Lung (tissue), 12 donors: ENCODE results near the gene MLLT1. TPM values are rescaled to one million over a fixed set of nuclear protein-coding genes. Genes with fewer than 3 reads are reported as not detected.
"Not testable (repeated sequence)": the region's sequence is repeated elsewhere in the genome, so short reads cannot be mapped to it uniquely, and the experiment has no call there.

Source experiments
- ATAC-seq: fragments of 200-7000 bp; cut with Tn5 transposase; one replicate; pipeline ENCODE4 v1.9.1; 2020; ENCODE audit warnings: moderate number of reproducible peaks; ENCODE audit not compliant: insufficient read depth, low FRiP score
- DNase-seq, 3 donors: peaks; one replicate each; pipeline ENCODE4 v3.0.0-alpha.2; 2013 to 2017
- H3K27ac ChIP-seq, 2 donors: one replicate each; pipeline ENCODE4 v1.5.1; 2013; ENCODE audit warnings: mild to moderate bottlenecking in 2 of 2, moderate library complexity in 2 of 2, control low read depth in 1 of 2, inconsistent platforms in 1 of 2, low read depth in 1 of 2, low read length in 1 of 2
- H3K27me3 ChIP-seq, 3 donors: one replicate each; pipeline ENCODE4 v1.5.1; 2013; ENCODE audit warnings: low read length in 2 of 3; ENCODE audit not compliant: control insufficient read depth in 3 of 3, insufficient read depth in 3 of 3
- H3K36me3 ChIP-seq, 4 donors: one replicate each; pipeline ENCODE4 v1.5.1; 2013; ENCODE audit warnings: low read length in 4 of 4, mild to moderate bottlenecking in 1 of 4, moderate library complexity in 1 of 4; ENCODE audit not compliant: control insufficient read depth in 4 of 4, insufficient read depth in 4 of 4
- H3K4me1 ChIP-seq, 5 donors: one replicate each; pipeline ENCODE4 v1.5.1; 2013; ENCODE audit warnings: low read length in 5 of 5, mild to moderate bottlenecking in 2 of 5, moderate library complexity in 1 of 5; ENCODE audit not compliant: control insufficient read depth in 5 of 5, insufficient read depth in 5 of 5
- H3K4me3 ChIP-seq: one replicate; pipeline ENCODE4 v1.5.1; 2013; ENCODE audit warnings: mild to moderate bottlenecking, control low read depth, moderate library complexity
- H3K9ac ChIP-seq, 2 donors: one replicate each; pipeline ENCODE4 v1.5.1; 2013; ENCODE audit warnings: low read length in 2 of 2, control low read depth in 1 of 2; ENCODE audit not compliant: insufficient read depth in 1 of 2
- H3K9me3 ChIP-seq, 4 donors: one replicate each; pipeline ENCODE4 v1.5.1; 2013; ENCODE audit warnings: low read length in 3 of 4, mild to moderate bottlenecking in 1 of 4, moderate library complexity in 1 of 4; ENCODE audit not compliant: control insufficient read depth in 4 of 4, insufficient read depth in 3 of 4
- WGBS, 2 donors: extraction: QIAGEN DNeasy Blood & Tissue Kit; methylation state at CpG; one replicate each; pipeline ENCODE4 v1.1.7; 2013; 5-methylcytosine and 5-hydroxymethylcytosine counted together
- polyA plus RNA-seq, 2 donors: library from polyadenylated mRNA; stranded (reverse); fragments of 200-250 nt; gene quantifications; one replicate each; pipeline ENCODE4 v1.2.1, GENCODE V29; 2013
- total RNA-seq, 2 donors: library from RNA; depleted of rRNA in 1 of 2; stranded (reverse); fragments of >200 nt in 1 of 2; gene quantifications; one replicate each; pipeline ENCODE4 v1.2.1, GENCODE V29; 2014 to 2021
- TF ChIP-seq, protein P1 (sequence below): IDR thresholded peaks from 2 replicates; pipeline ENCODE4 v1.5.1; 2012; ENCODE audit warnings: mild to moderate bottlenecking; ENCODE audit errors: control extremely low read depth, extremely low read depth
- donor health status: control.
- donor health status: control.
- donor health status: Bipolar disorder and iron deficiency.
- donor health status: healthy.
- donor health status: DM: yes; HTN: yes; CAD: no.

Gene MLLT1
- total and polyA plus RNA-seq, 4 donors, result 24.8 to 120 (median 36.2) TPM

DNA sequence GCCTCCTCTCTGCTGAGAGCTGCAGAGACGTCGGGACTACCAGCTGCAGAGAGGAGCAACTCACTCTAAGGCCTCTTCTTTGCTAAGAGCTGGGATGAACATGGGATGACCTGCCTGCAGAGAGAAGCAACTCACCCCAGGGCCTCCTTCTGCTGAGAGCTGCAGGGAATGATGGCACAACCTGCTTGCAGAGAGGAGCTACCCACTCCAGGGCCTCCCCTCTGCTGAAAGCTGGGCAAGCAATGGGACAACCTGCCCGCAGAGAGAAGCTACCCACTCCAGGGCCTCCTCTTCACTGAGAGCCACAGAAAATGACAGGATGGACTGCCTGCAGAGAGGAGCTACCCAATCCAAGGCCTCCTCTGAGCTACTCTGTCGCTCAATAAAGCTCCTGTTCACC, 6.9 kb upstream of the MLLT1 start:
- TF ChIP-seq, protein P1, sequence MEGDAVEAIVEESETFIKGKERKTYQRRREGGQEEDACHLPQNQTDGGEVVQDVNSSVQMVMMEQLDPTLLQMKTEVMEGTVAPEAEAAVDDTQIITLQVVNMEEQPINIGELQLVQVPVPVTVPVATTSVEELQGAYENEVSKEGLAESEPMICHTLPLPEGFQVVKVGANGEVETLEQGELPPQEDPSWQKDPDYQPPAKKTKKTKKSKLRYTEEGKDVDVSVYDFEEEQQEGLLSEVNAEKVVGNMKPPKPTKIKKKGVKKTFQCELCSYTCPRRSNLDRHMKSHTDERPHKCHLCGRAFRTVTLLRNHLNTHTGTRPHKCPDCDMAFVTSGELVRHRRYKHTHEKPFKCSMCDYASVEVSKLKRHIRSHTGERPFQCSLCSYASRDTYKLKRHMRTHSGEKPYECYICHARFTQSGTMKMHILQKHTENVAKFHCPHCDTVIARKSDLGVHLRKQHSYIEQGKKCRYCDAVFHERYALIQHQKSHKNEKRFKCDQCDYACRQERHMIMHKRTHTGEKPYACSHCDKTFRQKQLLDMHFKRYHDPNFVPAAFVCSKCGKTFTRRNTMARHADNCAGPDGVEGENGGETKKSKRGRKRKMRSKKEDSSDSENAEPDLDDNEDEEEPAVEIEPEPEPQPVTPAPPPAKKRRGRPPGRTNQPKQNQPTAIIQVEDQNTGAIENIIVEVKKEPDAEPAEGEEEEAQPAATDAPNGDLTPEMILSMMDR, result no peak
- Histone ChIP-seq H3K4me3 (no peak overlapping the region), H3K27ac (no peak overlapping the region), H3K36me3 (no peaks in the 10 kb centered on the region), H3K9me3 (peaks cover 0 to 35% (median 18%) of the 10 kb centered on the region in 4 donors), H3K4me1 (no peaks in the 10 kb centered on the region), H3K27me3 (no peaks in the 10 kb centered on the region), H3K9ac (no peak overlapping the region)
- no peak for DNase-seq
- WGBS, 2 donors, result 80 to 90% methylated on average over 4 of the region's 4 CpGs
- no peak for ATAC-seq

- H3K4me3 ChIP-seq, H3K27ac ChIP-seq, ATAC-seq, H3K9ac ChIP-seq, H3K27me3 ChIP-seq, H3K36me3 ChIP-seq, DNase-seq: not testable (repeated sequence)
- 85 to 93% methylated on average over 6 of the region's 6 CpGs for WGBS, 2 donors
- Histone ChIP-seq H3K9me3 (peaks cover 0 to 17% (median 4%) of the 10 kb centered on the region in 4 donors), H3K4me1 (peaks cover 7 to 16% (median 11%) of the 10 kb centered on the region in 5 donors)
Measured at GRCh38 chr19:6282393-6282792, 2.6 kb upstream of the MLLT1 start.

DNA sequence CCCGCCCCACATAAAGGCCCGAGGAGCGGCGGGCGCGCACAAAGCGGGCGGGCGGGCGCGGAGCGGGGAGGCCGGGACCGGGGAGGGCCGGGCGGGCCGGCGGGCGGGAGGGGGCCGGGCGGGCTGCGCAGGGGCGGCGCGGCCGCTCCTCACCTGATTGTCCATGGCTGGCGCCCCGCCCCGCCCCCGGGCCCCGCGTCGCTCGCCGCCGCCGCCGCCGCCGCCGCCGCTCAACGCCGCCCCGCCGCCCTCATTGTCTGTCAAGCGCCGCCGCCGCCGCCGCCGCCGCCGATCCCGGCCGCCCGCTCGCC, 200 bp downstream of the MLLT1 start:
- H3K9ac ChIP-seq, result no peak overlapping the region
- ATAC-seq (no peak), DNase-seq (no peak)
- H3K36me3 ChIP-seq, result peaks cover 0 to 4% (median under 1%) of the 10 kb centered on the region in 4 donors
- H3K4me3 ChIP-seq, result peak overlapping the region; percentile 71
- TF ChIP-seq, protein P1, result no peak
- H3K27ac ChIP-seq, result peak overlapping the region; percentile 69 to 98
- H3K27me3 ChIP-seq, result no peaks in the 10 kb centered on the region
- 0 to 1% methylated on average over 15 to 59 of the region's 59 CpGs for WGBS, 2 donors
- H3K4me1 ChIP-seq, result peaks cover 21 to 45% (median 31%) of the 10 kb centered on the region in 5 donors
- no peaks in the 10 kb centered on the region for H3K9me3 ChIP-seq

- H3K4me3 ChIP-seq, result peak overlapping the region; percentile 67
- DNase-seq, result no peak
- peak overlapping the region; percentile 42 to 61 for H3K9ac ChIP-seq
- no peaks in the 10 kb centered on the region for H3K9me3 ChIP-seq
- H3K27me3 ChIP-seq, result no peaks in the 10 kb centered on the region
- no peak for ATAC-seq
- H3K36me3 ChIP-seq, result peaks cover 0 to 4% (median under 1%) of the 10 kb centered on the region in 4 donors
- WGBS, 2 donors, result 6 to 16% methylated on average over 26 to 36 of the region's 36 CpGs
- H3K27ac ChIP-seq, result peak overlapping the region; percentile 69 to 98
- TF ChIP-seq, protein P1, result no peak
- H3K4me1 ChIP-seq, result peaks cover 21 to 50% (median 33%) of the 10 kb centered on the region in 5 donors
Measured at GRCh38 chr19:6278740-6279619, 795 bp downstream of the MLLT1 start.
